ENCODE results near the gene TNFAIP3.

- TF ChIP-seq CTCF (IDR thresholded peaks at IDR 0.05; ENCODE audit: low read depth, low read length) = no peak
- TF ChIP-seq POLR2A (IDR thresholded peaks at IDR 0.05; ENCODE audit: extremely low read depth, insufficient read length) = no peak
- TF ChIP-seq MYC (IDR thresholded peaks at IDR 0.05; ENCODE audit: low read depth, low read length) = no peak
- no peak for TF ChIP-seq MAX (IDR thresholded peaks at IDR 0.05; ENCODE audit: low read depth, low read length)
These were observed 47.6 kb downstream of the TNFAIP3 start for GRCh38 chr6:137914530-137915193.

Measured in NB4 (cell line).